HFFc6 (cell line): ENCODE measurements around the gene AK4. TPM values are rescaled to one million over a fixed set of nuclear protein-coding genes. Genes with fewer than 3 reads are reported as not detected.

Experiments
- DNase-seq: peaks from one replicate; pipeline ENCODE4 v3.0.0-alpha.2; 2018
- H3K27ac Mint-ChIP-seq: 2 replicates; pipeline ENCODE4 v1.8.0; 2020; ENCODE audit warnings: mild to moderate bottlenecking, mixed read lengths
- H3K27me3 Mint-ChIP-seq: 2 replicates; pipeline ENCODE4 v1.8.0; 2021; ENCODE audit warnings: mild to moderate bottlenecking, moderate library complexity, mixed read lengths; ENCODE audit not compliant: insufficient read depth
- H3K36me3 Mint-ChIP-seq: 2 replicates; pipeline ENCODE4 v1.8.0; 2021; ENCODE audit warnings: low read depth, mixed read lengths
- H3K4me1 Mint-ChIP-seq: 2 replicates; pipeline ENCODE4 v1.8.0; 2020; ENCODE audit warnings: low read depth, mixed read lengths
- H3K4me3 Mint-ChIP-seq: 2 replicates; pipeline ENCODE4 v1.8.0; 2020; ENCODE audit warnings: mild to moderate bottlenecking, moderate library complexity, mixed read lengths
- H3K9me3 Mint-ChIP-seq: 2 replicates; pipeline ENCODE4 v1.8.0; 2020; ENCODE audit warnings: mild to moderate bottlenecking, mixed read lengths
- CTCF ChIP-seq: fragments of 200-600 bp; sonication (generic); IDR thresholded peaks from 2 replicates; pipeline ENCODE4 v1.5.0; 2021; ENCODE audit warnings: antibody characterized with exemption, mild to moderate bottlenecking
- total RNA-seq, 6 experiments: library from RNA; stranded (reverse); fragmentation: NEBNext Ultra II Directional; extraction: Animal tissue kit (Norgen Biotek cat#: 25700); gene quantifications; 2 replicates in 1 of 6; 3 replicates in 5 of 6; pipeline ENCODE4 v1.2.3, GENCODE V29; 2021

AK4 gene
- total RNA-seq, 6 experiments from 2014 or later: 0.25 to 3.3 (median 0.53) TPM

GRCh38 chr1:65225179-65225578 is 77.2 kb downstream of the AK4 start:
- no peak overlapping the region for H3K4me3 Mint-ChIP-seq
- no peaks in the 10 kb centered on the region for H3K4me1 Mint-ChIP-seq
- H3K27ac Mint-ChIP-seq: no peak overlapping the region
- TF ChIP-seq CTCF: no peak
- DNase-seq: no peak
- no peaks in the 10 kb centered on the region; the same call in 1 of the 2 replicates for H3K27me3 Mint-ChIP-seq
- H3K36me3 Mint-ChIP-seq: no peaks in the 10 kb centered on the region
- no peaks in the 10 kb centered on the region for H3K9me3 Mint-ChIP-seq

- H3K9me3 Mint-ChIP-seq: no peaks in the 10 kb centered on the region
- no peaks in the 10 kb centered on the region; the same call in 1 of the 2 replicates for H3K4me1 Mint-ChIP-seq
- no peak for DNase-seq
- H3K4me3 Mint-ChIP-seq: no peak overlapping the region
- TF ChIP-seq CTCF: no peak
- no peaks in the 10 kb centered on the region for H3K27me3 Mint-ChIP-seq
- H3K27ac Mint-ChIP-seq: no peak overlapping the region
- no peaks in the 10 kb centered on the region for H3K36me3 Mint-ChIP-seq
Observed at GRCh38 chr1:65229201-65229600, 81.2 kb downstream of the AK4 start.

GRCh38 chr1:65229754-65230339 is 81.8 kb downstream of the AK4 start:
- no peak for TF ChIP-seq CTCF
- H3K4me1 Mint-ChIP-seq: no peaks in the 10 kb centered on the region; the same call in 1 of the 2 replicates
- H3K27ac Mint-ChIP-seq: no peak overlapping the region
- no peaks in the 10 kb centered on the region for H3K9me3 Mint-ChIP-seq
- H3K36me3 Mint-ChIP-seq: no peaks in the 10 kb centered on the region
- no peak for DNase-seq
- no peak overlapping the region for H3K4me3 Mint-ChIP-seq
- H3K27me3 Mint-ChIP-seq: no peaks in the 10 kb centered on the region

GRCh38 chr1:65230731-65231481 is 82.9 kb downstream of the AK4 start:
- TF ChIP-seq CTCF: no peak
- Mint-ChIP-seq H3K9me3 (no peaks in the 10 kb centered on the region; the same call in 1 of the 2 replicates), H3K27me3 (no peaks in the 10 kb centered on the region), H3K4me1 (no peaks in the 10 kb centered on the region; the same call in 1 of the 2 replicates), H3K27ac (no peak overlapping the region), H3K36me3 (no peaks in the 10 kb centered on the region; the same call in 1 of the 2 replicates), H3K4me3 (no peak overlapping the region)
- DNase-seq: no peak

GRCh38 chr1:65231718-65232330 is 83.8 kb downstream of the AK4 start:
- peaks cover 5% of the 10 kb centered on the region; the same call in 1 of the 2 replicates for H3K36me3 Mint-ChIP-seq
- peaks cover 9% of the 10 kb centered on the region for H3K9me3 Mint-ChIP-seq
- H3K4me1 Mint-ChIP-seq: no peaks in the 10 kb centered on the region; the same call in 1 of the 2 replicates
- no peaks in the 10 kb centered on the region for H3K27me3 Mint-ChIP-seq
- no peak overlapping the region for H3K4me3 Mint-ChIP-seq
- TF ChIP-seq CTCF: no peak
- no peak for DNase-seq
- H3K27ac Mint-ChIP-seq: no peak overlapping the region
